HG03175 (cell line): ENCODE data around the gene NMNAT3.
A peak's percentile ranks its signal among the peaks of the same experiment; 100 is the strongest.

Source experiments
- ATAC-seq: cut with Tn5 transposase; IDR thresholded peaks from one replicate; pipeline ENCODE4 v1.9.1; 2021; ENCODE audit warnings: mild to moderate bottlenecking, moderate library complexity; ENCODE audit not compliant: unreplicated experiment

The NMNAT3 gene

GRCh38 chr3:139552632-139553365 lies 125.0 kb downstream of the NMNAT3 start:
- ATAC-seq = no peak

- ATAC-seq = no peak
These were observed 129.0 kb downstream of the NMNAT3 start for GRCh38 chr3:139548801-139549200.

GRCh38 chr3:139547666-139548065 lies 130.1 kb downstream of the NMNAT3 start:
- no peak for ATAC-seq

- ATAC-seq = no peak
These were observed 131.0 kb downstream of the NMNAT3 start for GRCh38 chr3:139546772-139547171.

GRCh38 chr3:139541532-139542288 lies 136.1 kb downstream of the NMNAT3 start:
- ATAC-seq = no peak

GRCh38 chr3:139540651-139541531 lies 136.9 kb downstream of the NMNAT3 start:
- no peak for ATAC-seq

- ATAC-seq = no peak
These were observed 139.0 kb downstream of the NMNAT3 start for GRCh38 chr3:139538733-139539132.

GRCh38 chr3:139537795-139538621 lies 139.8 kb downstream of the NMNAT3 start:
- ATAC-seq = no peak

- no peak for ATAC-seq
These were observed 140.4 kb downstream of the NMNAT3 start for GRCh38 chr3:139537361-139537760.

- no peak for ATAC-seq
These were observed 142.5 kb downstream of the NMNAT3 start for GRCh38 chr3:139534992-139535879.

- ATAC-seq = peak; percentile 56
These were observed 143.3 kb downstream of the NMNAT3 start for GRCh38 chr3:139534455-139534812.

GRCh38 chr3:139533781-139534454 lies 143.9 kb downstream of the NMNAT3 start:
- peak; percentile 60 for ATAC-seq

- no peak for ATAC-seq
These were observed 144.8 kb downstream of the NMNAT3 start for GRCh38 chr3:139532976-139533375.

GRCh38 chr3:139530717-139531116 lies 147.1 kb downstream of the NMNAT3 start:
- no peak for ATAC-seq

GRCh38 chr3:139529662-139530061 lies 148.1 kb downstream of the NMNAT3 start:
- ATAC-seq = no peak

- no peak for ATAC-seq
These were observed 148.8 kb downstream of the NMNAT3 start for GRCh38 chr3:139528924-139529323.

GRCh38 chr3:139528281-139528680 lies 149.5 kb downstream of the NMNAT3 start:
- ATAC-seq = no peak

GRCh38 chr3:139527265-139527664 lies 150.5 kb downstream of the NMNAT3 start:
- ATAC-seq = no peak

- no peak for ATAC-seq
These were observed 151.6 kb downstream of the NMNAT3 start for GRCh38 chr3:139526146-139526545.
